ENCODE data around the gene ERN1. TPM values are rescaled to one million over a fixed set of nuclear protein-coding genes. Genes with fewer than 3 reads are reported as not detected.

The ERN1 gene
- total and polyA plus RNA-seq, 2 of the 13 experiments (the other 11 are each of a cell fraction or from before 2014, with no cell fraction given), result 6.0 to 12.7 TPM

GRCh38 chr17:64025732-64026294 is 104.1 kb downstream of the ERN1 start (continued):
- no peak for TF ChIP-seq ZNF563 (CRISPR knock-in tag; IDR thresholded peaks at IDR 0.05)
- TF ChIP-seq ZNF224 (CRISPR knock-in tag; IDR thresholded peaks at IDR 0.05), result no peak
- 0 out of 2 replicates have a peak, but pooled peaks have one; percentile 55 for TF ChIP-seq ZNF709 (CRISPR knock-in tag; IDR thresholded peaks at IDR 0.05)
- no peak for TF ChIP-seq HCFC1 (IDR thresholded peaks at IDR 0.05; ENCODE audit: low read depth, low read length)
- no peak for TF ChIP-seq IRX3 (CRISPR knock-in tag; IDR thresholded peaks at IDR 0.05; ENCODE audit: borderline replicate concordance, low read depth)
- no peak for TF ChIP-seq NONO (IDR thresholded peaks at IDR 0.05)
- TF ChIP-seq NONO (CRISPR knock-in tag; conservative IDR thresholded peaks at IDR 0.05), result 0 out of 2 replicates have a peak, but pooled peaks have one; percentile 33
- peak; percentile 60; the same call in 1 of the 2 replicates for TF ChIP-seq TARDBP (CRISPR knock-in tag; IDR thresholded peaks at IDR 0.05)
- TF ChIP-seq ZNF543 (CRISPR knock-in tag; IDR thresholded peaks at IDR 0.05), result no peak
- TF ChIP-seq HINFP (CRISPR knock-in tag; IDR thresholded peaks at IDR 0.05; ENCODE audit: low read depth), result no peak
- TF ChIP-seq HOXA3 (CRISPR knock-in tag; IDR thresholded peaks at IDR 0.05), result peak; percentile 86; the same call in 1 of the 2 replicates
- TF ChIP-seq KAT7 (CRISPR knock-in tag; IDR thresholded peaks at IDR 0.05; ENCODE audit: borderline replicate concordance), result no peak
- no peak for TF ChIP-seq ZBTB4 (CRISPR knock-in tag; IDR thresholded peaks at IDR 0.05; ENCODE audit: borderline replicate concordance)
- no peak for TF ChIP-seq SNRNP70 (IDR thresholded peaks at IDR 0.05; ENCODE audit: low read depth, low read length)
- no peak for TF ChIP-seq ZNF510 (CRISPR knock-in tag; IDR thresholded peaks at IDR 0.05; ENCODE audit: low read depth)
- no peak for TF ChIP-seq SRSF9 (IDR thresholded peaks at IDR 0.05; ENCODE audit: borderline replicate concordance, insufficient read depth, low read depth, low read length, poor library complexity, severe bottlenecking)
- peak; percentile 70; the same call in 1 of the 2 replicates for TF ChIP-seq CREBL2 (CRISPR knock-in tag; IDR thresholded peaks at IDR 0.05; ENCODE audit: borderline replicate concordance)
- TF ChIP-seq ZFX (CRISPR knock-in tag; IDR thresholded peaks at IDR 0.05; ENCODE audit: low read depth), result peak; percentile 36; the same call in 1 of the 2 replicates
- peak; percentile 28; the same call in 1 of the 2 replicates for TF ChIP-seq CREM (IDR thresholded peaks at IDR 0.05)
- no peak for TF ChIP-seq CREM (CRISPR knock-in tag; IDR thresholded peaks at IDR 0.05)
- TF ChIP-seq ZNF607 (CRISPR knock-in tag; IDR thresholded peaks at IDR 0.05; ENCODE audit: borderline replicate concordance), result no peak
- TF ChIP-seq ZNF766 (CRISPR knock-in tag; IDR thresholded peaks at IDR 0.05; ENCODE audit: borderline replicate concordance), result peak; percentile 31; the same call in 1 of the 2 replicates
- TF ChIP-seq DNMT1 (CRISPR knock-in tag; IDR thresholded peaks at IDR 0.05), result no peak
- TF ChIP-seq ZNF124 (CRISPR knock-in tag; IDR thresholded peaks at IDR 0.05), result no peak
- TF ChIP-seq NR2F2 (IDR thresholded peaks at IDR 0.05; ENCODE audit: borderline replicate concordance, low read depth), result no peak

All from HepG2 (cell line).